HG03095 (cell line): ENCODE measurements around the gene HEG1.
"Not testable (repeated sequence)": the region's sequence is repeated elsewhere in the genome, so short reads cannot be mapped to it uniquely, and the experiment has no call there.

ENCODE experiments used
- ATAC-seq: cut with Tn5 transposase; IDR thresholded peaks from one replicate; pipeline ENCODE4 v1.9.1; 2021; ENCODE audit warnings: moderate library complexity; ENCODE audit not compliant: unreplicated experiment

Gene HEG1, protein sequence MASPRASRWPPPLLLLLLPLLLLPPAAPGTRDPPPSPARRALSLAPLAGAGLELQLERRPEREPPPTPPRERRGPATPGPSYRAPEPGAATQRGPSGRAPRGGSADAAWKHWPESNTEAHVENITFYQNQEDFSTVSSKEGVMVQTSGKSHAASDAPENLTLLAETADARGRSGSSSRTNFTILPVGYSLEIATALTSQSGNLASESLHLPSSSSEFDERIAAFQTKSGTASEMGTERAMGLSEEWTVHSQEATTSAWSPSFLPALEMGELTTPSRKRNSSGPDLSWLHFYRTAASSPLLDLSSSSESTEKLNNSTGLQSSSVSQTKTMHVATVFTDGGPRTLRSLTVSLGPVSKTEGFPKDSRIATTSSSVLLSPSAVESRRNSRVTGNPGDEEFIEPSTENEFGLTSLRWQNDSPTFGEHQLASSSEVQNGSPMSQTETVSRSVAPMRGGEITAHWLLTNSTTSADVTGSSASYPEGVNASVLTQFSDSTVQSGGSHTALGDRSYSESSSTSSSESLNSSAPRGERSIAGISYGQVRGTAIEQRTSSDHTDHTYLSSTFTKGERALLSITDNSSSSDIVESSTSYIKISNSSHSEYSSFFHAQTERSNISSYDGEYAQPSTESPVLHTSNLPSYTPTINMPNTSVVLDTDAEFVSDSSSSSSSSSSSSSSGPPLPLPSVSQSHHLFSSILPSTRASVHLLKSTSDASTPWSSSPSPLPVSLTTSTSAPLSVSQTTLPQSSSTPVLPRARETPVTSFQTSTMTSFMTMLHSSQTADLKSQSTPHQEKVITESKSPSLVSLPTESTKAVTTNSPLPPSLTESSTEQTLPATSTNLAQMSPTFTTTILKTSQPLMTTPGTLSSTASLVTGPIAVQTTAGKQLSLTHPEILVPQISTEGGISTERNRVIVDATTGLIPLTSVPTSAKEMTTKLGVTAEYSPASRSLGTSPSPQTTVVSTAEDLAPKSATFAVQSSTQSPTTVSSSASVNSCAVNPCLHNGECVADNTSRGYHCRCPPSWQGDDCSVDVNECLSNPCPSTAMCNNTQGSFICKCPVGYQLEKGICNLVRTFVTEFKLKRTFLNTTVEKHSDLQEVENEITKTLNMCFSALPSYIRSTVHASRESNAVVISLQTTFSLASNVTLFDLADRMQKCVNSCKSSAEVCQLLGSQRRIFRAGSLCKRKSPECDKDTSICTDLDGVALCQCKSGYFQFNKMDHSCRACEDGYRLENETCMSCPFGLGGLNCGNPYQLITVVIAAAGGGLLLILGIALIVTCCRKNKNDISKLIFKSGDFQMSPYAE (N-terminal part only)

DNA sequence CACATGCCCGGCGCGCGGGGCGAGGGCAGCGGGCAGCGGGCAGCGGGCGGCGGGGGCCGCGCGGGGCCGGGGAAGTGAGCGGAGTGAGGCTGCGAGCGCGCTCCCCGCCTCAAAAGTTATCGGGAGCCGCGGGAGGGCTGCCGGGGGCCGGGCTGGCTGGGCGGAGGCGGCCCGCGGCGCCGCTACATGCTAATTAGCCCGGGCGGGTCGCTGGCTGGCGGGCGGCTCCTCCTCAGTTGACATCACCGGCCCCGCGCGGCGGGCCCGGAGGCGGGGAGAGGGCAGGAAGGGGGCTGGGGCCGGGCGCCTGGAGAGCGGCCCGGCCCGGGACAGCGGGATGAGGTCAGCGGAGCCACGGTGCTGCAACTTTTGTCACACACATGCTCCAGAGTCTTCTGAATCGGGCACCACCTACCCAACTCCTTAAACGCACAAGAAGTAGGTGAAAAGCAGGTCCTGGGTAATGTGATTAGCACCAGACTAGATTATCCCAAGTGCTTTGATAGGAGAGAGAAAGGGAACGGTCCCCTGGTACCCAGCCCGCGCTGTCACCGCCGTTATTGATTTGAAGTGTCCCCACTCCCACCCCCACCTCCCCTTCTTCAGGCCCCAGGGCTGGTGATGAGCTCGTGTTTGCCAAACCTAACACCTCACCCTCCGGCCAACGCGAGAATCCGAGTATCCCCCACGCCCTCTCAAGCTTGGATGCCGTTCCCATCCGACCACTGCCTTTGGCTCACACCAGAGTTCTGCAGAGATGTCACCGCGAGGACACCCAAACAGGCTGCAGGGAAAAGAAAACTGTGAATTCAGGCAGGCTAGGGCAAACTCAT, at the start of gene HEG1:
TSS of gene HEG1 (minus strand) at position 85 of the 833 bp plus-strand sequence. CDS start 107 bp downstream, outside the sequence.
- peak; percentile 54 for ATAC-seq

DNA sequence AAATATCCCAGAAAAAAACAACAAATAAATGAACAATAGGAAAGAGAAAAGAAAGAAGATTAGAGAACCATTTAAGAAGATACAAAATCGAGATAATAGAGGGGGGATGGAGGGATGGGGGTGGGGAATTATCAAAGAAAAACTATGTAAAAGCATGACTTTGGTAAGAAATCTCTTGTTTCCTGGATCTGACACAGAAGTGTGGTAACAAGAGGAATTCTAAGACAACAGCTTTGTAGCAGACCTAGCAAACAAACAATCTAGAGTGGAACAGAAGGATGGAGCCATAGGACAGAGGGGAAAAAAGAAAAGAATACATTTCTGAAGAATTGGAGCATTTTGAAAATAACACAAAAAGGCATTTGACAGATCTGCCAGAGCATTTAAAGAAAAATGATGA, 49.3 kb upstream of the HEG1 start:
- no peak for ATAC-seq

DNA sequence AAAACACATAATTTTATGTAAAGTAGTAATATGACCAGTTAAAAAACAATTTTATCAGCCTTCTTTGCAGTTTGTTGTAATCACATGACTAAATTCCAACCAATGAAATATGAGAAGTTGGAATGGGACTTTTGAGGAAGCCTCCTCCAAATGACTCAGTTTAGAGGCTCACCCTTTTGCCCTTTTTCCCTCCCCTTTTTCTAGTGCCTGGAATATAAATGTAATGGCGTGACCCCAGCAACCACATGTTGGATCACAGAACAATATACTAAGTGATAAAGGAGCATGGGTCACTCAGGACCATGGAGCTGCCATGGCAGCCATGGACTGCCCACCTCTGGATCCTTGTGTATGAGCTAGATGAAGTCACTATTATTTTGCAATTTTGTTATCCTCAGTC, 48.8 kb upstream of the HEG1 start:
- no peak for ATAC-seq

DNA sequence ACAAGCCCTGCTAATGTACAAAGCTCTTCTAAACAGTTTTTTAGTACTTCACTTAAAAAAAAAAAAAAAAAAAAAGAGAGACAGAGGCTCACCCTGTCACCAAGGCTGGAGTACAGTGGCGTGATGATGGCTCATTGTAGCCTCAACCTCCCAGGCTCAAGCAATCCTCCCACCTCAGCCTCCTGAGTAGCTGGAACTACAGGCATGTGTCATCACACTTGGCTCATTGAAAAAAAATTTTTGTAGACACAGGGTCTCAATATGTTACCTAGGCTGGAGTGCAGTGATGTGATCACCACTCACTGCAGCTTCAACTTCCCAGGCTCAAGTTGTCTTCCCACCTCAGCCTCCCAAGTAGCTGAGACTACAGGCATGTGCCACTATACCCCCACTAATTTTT, 47.6 kb upstream of the HEG1 start:
- ATAC-seq = no peak

DNA sequence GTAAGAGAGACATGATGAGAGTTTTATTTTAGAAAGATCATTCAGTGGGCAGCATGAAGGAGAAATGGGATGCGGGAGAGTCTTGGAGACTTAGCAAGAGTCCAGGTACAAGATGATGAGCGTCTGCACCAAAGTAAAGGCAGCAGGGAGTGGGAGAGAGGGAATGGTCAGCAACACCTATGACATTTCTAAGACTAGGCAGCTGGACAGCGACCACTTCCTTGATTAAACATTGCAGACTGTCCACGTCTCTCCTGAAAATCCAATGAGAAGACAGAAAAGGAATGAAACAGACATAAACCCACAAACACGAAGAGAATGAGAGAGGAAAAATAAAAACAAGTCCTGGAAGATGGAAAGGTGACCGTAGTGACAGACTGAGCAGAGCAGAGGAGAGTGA, 46.7 kb upstream of the HEG1 start:
- no peak for ATAC-seq

DNA sequence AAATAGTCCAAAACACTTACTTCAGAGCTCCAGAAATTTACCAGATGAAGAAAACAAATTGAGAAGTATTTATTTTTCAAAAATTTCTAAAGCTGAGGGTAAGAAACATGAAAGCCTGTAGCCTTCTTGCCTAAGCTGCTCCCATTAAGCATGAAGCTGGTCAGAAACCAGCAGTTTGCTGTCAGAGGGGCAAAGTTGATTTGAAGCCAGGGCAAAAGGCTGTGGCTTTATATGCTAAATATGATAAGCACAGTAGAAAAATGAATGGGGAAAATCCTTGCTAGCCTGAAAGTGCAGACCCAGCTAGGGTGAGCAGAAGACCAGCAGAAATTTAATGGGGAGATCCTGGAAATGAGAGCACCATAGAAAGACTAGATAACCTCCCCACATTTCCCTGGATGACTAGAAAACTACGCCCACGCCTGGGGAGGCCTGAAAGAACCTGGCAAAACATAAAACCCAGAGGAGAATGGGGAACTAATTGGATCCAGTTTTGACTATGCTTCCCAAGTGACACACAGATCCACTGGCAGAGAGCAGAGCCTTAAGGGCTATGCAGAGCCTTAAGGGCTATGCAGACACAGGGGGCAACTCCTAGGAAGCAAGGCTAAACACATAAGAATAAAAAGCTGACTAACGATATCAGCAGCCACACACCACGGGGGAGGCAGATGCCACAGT, 43.0 kb upstream of the HEG1 start:
- ATAC-seq = no peak

DNA sequence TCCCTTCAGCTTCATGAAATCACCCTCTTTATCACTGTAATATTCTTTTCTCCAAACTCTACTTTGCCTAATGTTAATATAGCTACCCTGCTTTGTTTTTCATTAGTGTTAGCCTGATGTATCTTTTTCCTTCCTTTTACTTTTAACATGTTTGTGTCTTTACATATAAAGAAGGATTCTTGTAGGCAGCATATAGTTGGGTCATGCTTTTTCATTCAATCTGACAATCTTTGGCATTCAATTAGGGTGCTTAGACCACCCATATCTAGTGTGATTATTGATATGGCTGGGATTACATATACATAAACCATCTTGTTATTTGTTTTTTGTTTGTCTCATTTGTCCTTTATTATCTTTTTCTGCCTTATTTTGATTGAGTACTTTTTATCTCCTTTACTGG, 34.9 kb upstream of the HEG1 start:
- ATAC-seq = no peak

DNA sequence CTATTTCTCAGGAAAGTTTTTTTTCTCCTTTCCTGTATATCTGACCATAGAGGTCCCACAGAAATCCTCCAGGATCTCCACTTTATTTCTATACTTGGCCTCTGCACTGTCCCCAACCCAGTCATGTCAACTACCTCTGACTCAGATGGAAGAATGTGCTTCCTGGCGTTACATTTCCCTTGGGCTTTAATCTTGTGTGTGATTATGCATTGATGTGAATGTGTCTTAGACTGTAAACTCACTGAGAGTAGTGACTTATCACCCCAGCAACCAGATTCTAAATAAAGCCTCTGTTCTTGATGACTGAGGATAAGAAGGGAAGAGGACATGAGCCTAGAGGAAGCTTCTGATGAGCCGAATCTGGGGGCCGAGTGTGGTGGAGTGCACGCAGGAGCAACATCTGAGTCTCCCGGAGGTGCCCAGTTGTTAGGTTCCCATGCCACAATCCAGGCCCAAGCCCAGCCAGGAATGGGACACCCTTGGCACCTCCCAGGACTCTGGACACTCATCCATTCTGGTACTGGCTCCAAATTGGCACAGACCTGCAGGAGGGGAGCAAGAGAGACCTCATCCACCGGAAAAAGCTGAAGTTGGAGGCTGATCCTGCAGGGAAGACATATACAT, 32.1 kb upstream of the HEG1 start:
- no peak for ATAC-seq

DNA sequence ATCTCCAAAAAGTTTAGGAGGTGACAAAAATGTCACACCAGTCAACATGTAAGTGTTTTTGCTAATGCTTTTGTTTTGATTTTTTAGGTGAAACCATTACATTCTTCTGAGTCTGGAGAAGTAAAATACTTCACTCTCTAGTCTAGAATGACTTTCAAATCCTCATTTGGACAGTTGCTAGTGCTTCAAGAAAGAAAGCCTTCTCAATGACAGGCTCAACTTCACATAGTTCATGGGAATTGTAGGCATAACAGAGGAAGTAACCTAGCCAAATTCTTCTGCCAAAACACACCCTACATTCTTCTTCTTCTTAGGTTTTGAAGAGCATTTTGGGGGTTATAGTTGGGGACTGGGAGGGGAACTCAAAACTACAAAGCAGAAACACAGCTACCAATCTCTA, 29.4 kb upstream of the HEG1 start:
- no peak for ATAC-seq

DNA sequence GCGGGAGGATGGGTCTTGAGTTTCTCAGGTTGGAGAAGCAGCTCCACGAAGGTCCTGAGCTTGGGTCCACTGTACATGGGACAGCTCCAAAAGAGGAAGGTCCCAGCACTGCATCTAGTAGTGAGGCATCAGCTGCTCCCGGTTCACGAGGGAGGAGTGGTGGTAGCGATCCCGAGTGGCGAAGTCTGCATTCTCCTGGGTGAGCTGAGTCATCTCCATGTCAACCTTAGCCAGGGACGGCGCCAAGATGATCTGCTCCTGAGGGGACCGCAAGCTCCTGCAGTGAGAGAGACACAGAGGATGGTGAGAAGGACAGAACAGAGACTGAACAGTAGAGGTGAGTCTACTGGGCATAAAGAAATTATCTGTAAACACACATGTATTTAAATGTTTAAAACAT, 28.0 kb upstream of the HEG1 start:
- no peak for ATAC-seq

DNA sequence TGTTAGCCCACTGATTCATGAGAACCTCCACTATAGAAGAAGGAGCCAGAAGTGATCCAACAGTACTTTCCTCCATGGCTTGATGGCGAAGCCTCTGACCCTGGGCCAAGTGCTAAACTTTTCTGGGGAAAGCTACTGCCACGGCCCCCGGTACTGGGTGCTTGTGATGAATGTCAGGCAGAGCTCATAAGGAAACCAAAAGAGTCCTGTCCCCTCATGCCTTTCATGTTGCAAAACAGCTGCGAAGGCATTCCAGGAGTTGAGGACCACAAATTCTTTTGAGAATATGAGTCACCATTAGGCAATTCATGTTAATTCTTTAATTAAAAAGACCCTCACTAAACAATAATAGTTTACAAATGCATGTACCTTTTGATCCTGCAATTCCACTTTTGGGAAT, 26.5 kb upstream of the HEG1 start:
- not testable (repeated sequence) for ATAC-seq

DNA sequence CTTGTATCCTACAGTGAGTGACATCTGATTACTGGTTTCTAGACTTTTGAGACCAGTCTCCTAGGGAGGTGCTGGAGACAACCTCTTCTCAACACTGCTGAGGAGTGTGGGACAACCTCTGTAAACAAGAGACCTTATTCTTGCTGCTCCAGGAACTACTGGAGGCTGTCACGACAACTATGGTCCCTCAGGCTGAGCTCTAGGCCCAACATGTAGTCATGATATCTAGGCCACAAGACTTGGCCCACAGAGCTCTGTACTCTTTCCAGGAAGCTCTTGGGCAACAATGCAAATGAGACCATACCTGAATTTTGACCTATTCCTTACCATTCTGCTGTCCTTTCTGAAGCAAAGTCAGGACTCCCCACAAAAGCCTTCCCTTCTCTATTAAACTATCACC, 24.3 kb upstream of the HEG1 start:
- ATAC-seq = no peak

DNA sequence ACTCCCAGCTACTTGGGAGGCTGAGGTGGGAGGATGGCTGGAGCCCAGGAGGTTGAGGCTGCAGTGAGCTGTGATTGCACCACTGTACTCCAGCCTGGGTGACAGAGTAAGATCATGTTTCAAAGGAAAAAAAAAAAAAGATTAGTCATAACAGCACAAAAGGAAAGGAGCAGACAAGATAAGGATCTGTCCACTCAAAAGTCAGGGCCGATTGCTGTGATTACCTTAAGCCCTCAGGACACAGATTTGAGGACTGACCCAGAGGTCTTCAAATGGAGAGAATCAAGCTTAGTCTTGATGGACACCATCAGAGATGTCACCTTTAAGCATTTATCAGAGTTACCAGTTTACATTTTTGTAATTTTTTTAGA, 23.9 kb upstream of the HEG1 start:
- no peak for ATAC-seq

DNA sequence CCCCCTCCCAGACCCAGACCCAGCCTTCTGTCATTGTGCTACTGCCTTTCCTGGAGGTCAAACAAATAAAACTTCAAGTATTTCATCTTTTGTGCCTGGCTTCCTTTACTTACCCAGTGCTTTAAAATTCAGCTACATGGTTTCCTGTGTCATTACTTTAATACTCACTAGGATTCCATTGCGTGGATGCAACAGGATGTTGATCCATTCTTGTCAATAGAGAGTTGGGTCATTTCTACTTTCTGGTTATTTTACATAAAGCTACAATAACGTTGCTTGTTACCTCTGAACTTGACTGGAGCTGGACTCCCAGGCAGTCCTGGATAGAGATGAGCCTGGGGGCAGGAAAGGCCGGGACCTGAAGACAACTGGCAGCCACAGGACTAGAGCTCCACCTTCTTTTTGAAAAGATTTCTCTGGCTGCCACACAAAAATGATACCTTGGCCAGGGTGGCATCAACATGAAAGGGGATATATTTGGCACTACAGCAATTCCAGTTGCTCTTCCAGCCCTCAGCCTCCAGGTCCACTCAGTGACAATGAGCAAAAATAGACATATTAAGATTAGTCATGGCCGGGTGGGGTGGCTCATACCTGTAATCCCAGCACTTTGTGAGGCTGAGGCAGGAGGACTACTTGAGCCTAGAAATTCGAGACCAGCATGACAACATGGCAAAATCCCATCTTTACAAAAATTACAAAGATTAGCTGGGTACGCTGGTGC, 23.3 kb upstream of the HEG1 start:
- ATAC-seq = no peak

DNA sequence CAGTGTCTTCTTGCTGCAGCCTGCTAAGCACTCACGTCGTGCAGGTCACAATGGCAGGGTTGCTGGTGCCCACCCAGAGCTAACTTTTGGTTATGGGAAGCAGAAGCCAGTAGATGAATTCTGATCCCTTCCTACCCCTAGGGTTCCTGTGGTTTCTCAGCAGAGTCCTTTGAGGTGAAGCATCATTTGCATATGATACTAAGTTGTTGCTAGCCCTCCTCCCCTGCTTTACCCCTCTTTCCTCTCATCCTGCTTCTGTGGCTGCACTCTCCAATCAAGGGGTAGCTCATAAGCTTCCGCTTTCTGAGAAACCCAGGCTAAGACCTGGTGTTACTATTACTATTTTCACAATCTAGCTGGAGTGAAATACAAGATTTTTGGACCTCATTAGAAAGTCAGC, 22.1 kb upstream of the HEG1 start:
- ATAC-seq = no peak

DNA sequence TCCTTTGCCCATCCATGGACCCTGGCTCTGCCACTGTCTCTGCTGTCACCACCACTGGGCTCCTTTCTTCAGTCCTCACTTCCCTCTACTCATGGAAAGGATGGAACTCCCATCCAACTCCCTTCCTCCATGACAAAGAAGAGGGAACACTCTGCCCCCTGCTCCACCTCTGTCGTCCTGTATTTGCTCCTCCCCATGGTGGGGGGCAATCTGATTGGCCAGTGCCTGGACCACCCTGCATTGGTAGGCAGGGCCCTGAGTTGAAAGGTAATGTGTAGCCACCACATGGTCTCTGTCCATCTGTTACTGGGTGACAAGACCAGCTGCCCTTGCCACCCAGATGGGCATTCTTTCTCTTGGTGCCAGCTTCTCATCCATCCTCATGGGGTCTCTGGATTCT, 20.7 kb upstream of the HEG1 start:
- ATAC-seq = no peak

DNA sequence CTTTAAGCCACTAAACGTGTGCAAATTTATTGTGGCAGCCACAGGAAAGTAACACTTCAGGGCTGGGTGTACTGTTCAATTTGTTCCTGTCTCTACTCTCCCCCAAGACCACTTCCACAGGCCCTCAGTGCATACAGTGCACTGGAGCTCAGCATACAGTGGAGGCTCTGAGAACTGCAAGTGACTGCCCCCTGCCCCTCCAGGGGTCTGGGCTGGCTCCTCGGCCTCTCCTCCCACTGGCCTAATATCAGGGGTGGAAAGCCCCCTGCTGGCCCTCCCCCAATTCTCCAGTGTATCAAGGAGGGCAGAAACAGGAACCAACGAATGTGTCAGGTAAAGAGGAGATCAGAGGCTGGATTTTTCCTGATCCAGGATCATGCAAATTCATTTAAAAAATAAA, 19.9 kb upstream of the HEG1 start:
- no peak for ATAC-seq

DNA sequence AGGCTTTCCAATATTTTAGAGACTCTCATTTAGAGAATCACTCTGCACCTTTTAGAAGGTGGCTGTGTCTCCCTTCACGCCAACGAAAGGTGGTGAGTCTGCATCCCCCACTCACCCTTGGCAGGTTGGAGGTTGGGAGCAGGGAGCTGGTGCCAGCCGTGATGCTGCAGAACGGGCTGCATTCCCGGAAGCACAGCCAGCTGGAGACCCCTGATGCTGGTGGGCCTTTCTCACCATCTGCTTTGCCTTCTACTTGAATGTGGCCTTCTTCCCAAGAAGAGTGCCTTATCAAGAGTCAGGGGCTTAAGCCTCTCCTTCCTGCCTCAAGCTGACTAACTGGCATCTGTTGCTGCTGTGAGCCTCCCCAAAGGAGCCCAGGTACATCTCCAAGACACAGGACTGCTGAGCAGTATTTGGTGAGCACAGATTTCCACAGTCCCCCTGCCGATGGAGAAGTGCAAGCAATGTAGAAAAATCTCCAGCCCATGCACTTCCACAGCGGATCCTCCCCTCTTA, 17.7 kb upstream of the HEG1 start:
- no peak for ATAC-seq
